ENCODE measurements around the gene SLC16A11. TPM values are rescaled to one million over a fixed set of nuclear protein-coding genes. Genes with fewer than 3 reads are reported as not detected.

The SLC16A11 gene
- total RNA-seq, 1 donor from 2014 or later, result 0.16 TPM

GRCh38 chr17:7046127-7046724 lies 2.3 kb upstream of the SLC16A11 start:
- H3K4me3 Mint-ChIP-seq, result peak overlapping the region; percentile 73
- no peaks in the 10 kb centered on the region for H3K36me3 Mint-ChIP-seq (ENCODE audit: low read depth)
- no peaks in the 10 kb centered on the region for H3K9me3 Mint-ChIP-seq
- intact Hi-C loops (cut with micrococcal nuclease), result loop anchor here (1.0 to 2.0 kb wide), 2 partner anchors 90 to 131 kb away; no protein-coding TSS in a partner anchor
- H3K27me3 Mint-ChIP-seq, result peaks cover 15% of the 10 kb centered on the region
- H3K4me1 Mint-ChIP-seq, result peaks cover 20% of the 10 kb centered on the region
- peak; percentile 84 for DNase-seq
- peak overlapping the region; percentile 60 for H3K27ac Mint-ChIP-seq

DNA sequence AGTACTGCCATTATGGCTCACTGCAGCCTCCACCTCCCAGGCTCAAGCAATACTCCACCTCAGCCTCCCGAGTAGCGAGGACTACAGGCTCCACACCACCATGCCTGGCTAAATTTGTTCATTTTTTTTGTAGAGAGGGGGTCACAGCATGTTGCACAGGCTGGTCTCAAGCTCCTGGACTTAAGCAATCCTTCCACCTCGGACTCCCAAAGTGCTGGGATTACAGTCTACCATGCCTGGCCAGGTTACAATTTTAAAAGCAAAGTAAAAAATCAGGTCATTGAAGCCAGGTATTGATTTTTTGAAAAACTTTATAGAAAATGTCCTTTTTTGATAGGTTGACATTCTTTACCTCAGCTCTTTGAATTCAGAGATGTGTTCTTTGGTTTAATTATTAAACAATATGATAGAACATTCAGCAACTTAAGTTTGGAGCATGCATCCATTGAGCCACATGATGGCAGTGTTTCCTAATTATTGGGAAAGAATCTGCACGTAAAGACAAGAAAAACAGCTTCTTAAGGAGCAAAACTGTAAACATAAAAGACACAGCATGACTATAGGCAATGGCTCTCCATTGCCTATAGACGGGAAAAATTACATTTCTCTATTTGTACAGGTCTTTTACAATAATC lies 1.7 kb upstream of the SLC16A11 start:
- no peak overlapping the region for H3K27ac Mint-ChIP-seq
- no peaks in the 10 kb centered on the region for H3K36me3 Mint-ChIP-seq (ENCODE audit: low read depth)
- intact Hi-C loops (cut with micrococcal nuclease), result loop anchor here (1.0 to 2.0 kb wide), 3 partner anchors 91 to 391 kb away; no protein-coding TSS in a partner anchor
- peak; percentile 87 for DNase-seq
- H3K9me3 Mint-ChIP-seq, result no peaks in the 10 kb centered on the region
- peaks cover 15% of the 10 kb centered on the region for H3K27me3 Mint-ChIP-seq
- peak overlapping the region; percentile 73 for H3K4me3 Mint-ChIP-seq
- peaks cover 20% of the 10 kb centered on the region for H3K4me1 Mint-ChIP-seq

- Mint-ChIP-seq H3K4me3 (peak overlapping the region; percentile 69), H3K4me1 (peaks cover 34% of the 10 kb centered on the region), H3K36me3 (ENCODE audit: low read depth) (peaks cover 5% of the 10 kb centered on the region), H3K9me3 (no peaks in the 10 kb centered on the region), H3K27ac (peak overlapping the region; percentile 15), H3K27me3 (peaks cover 15% of the 10 kb centered on the region)
- DNase-seq, result no peak
- intact Hi-C loops (cut with micrococcal nuclease), result no loop called here
Measured at GRCh38 chr17:7043182-7043496, 753 bp downstream of the SLC16A11 start.

DNA sequence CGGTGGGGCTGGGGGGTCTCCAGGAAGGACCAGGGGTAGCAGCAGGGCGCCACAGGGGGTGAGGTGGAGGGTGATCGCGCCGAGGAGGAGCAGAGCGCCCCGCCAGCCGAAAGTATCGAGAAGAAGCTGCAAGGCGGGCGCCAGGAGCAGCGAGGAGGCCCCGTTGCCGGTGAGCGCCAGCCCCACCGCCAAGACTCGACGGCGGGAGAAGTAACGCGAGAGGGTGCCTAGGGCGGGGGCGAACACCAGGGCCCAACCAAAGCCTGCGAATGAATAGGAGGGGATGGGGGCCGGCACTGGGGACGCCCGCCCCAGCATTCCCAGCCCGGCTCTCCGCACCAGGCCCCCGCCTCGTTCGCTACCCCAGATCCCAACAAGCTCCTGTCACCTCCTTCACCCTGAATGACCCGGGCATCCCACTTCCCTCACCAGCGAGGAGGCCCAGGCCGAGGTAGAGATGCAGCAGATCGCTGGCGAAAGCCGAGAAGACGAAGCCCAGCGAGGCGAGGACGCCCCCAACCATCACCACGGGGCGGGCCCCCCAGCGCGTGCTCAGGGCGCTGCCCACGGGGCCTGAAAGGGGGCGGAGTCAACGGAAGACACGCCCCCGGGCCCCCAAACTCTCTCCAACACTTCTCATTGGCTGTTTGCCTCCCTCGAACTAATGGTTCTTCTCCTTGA lies 1.3 kb downstream of the SLC16A11 start:
- peaks cover 15% of the 10 kb centered on the region for H3K27me3 Mint-ChIP-seq
- intact Hi-C loops (cut with micrococcal nuclease), result no loop called here
- H3K9me3 Mint-ChIP-seq, result no peaks in the 10 kb centered on the region
- H3K4me3 Mint-ChIP-seq, result peak overlapping the region; percentile 69
- peaks cover 34% of the 10 kb centered on the region for H3K4me1 Mint-ChIP-seq
- peaks cover 5% of the 10 kb centered on the region for H3K36me3 Mint-ChIP-seq (ENCODE audit: low read depth)
- H3K27ac Mint-ChIP-seq, result peak overlapping the region; percentile 37
- DNase-seq, result peak; percentile 77

- Mint-ChIP-seq H3K36me3 (ENCODE audit: low read depth) (peaks cover 5% of the 10 kb centered on the region), H3K9me3 (no peaks in the 10 kb centered on the region), H3K4me1 (peaks cover 30% of the 10 kb centered on the region), H3K4me3 (peak overlapping the region; percentile 69), H3K27ac (peak overlapping the region; percentile 37), H3K27me3 (peaks cover 15% of the 10 kb centered on the region)
- DNase-seq, result no peak
- intact Hi-C loops (cut with micrococcal nuclease), result no loop called here
Measured at GRCh38 chr17:7041607-7042500, 2.0 kb downstream of the SLC16A11 start.

DNA sequence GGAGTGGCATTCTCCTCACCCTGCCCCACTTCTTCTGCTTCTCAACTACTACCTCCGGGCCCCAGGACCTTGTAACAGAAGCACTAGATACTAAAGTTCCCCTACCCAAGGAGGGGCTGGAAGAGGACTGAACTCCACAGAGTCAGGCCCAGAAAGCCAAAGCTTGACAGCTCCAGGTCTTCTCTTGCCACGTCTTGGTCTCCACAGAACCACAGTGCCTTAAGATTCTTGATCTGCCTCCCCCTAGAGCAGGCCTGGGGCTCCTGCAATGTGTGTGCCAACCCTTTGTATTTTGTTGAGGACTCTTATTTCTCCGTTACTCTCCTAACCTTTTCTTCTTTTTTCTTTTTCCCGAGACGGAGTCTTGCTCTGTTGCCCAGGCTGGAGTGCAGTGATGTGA lies 4.1 kb downstream of the SLC16A11 start:
- DNase-seq, result peak; percentile 56
- H3K4me3 Mint-ChIP-seq, result no peak overlapping the region
- intact Hi-C loops (cut with micrococcal nuclease), result loop anchor here (5.0 kb wide), 1 partner anchor 267 kb away; the partner anchor contains the start of gene EIF5A
- peak overlapping the region; percentile 65 for H3K27ac Mint-ChIP-seq
- no peaks in the 10 kb centered on the region for H3K9me3 Mint-ChIP-seq
- H3K4me1 Mint-ChIP-seq, result peaks cover 33% of the 10 kb centered on the region
- H3K27me3 Mint-ChIP-seq, result peaks cover 12% of the 10 kb centered on the region
- H3K36me3 Mint-ChIP-seq (ENCODE audit: low read depth), result peaks cover 5% of the 10 kb centered on the region

GRCh38 chr17:7038025-7038862 lies 5.6 kb downstream of the SLC16A11 start:
- Mint-ChIP-seq H3K4me1 (peaks cover 37% of the 10 kb centered on the region), H3K4me3 (peak overlapping the region; percentile 49), H3K27ac (no peak overlapping the region), H3K9me3 (no peaks in the 10 kb centered on the region), H3K27me3 (peaks cover 7% of the 10 kb centered on the region), H3K36me3 (ENCODE audit: low read depth) (peaks cover 5% of the 10 kb centered on the region)
- no peak for DNase-seq
- intact Hi-C loops (cut with micrococcal nuclease), result loop anchor here (5.0 kb wide), 1 partner anchor 269 kb away; the partner anchor contains the start of gene EIF5A

DNA sequence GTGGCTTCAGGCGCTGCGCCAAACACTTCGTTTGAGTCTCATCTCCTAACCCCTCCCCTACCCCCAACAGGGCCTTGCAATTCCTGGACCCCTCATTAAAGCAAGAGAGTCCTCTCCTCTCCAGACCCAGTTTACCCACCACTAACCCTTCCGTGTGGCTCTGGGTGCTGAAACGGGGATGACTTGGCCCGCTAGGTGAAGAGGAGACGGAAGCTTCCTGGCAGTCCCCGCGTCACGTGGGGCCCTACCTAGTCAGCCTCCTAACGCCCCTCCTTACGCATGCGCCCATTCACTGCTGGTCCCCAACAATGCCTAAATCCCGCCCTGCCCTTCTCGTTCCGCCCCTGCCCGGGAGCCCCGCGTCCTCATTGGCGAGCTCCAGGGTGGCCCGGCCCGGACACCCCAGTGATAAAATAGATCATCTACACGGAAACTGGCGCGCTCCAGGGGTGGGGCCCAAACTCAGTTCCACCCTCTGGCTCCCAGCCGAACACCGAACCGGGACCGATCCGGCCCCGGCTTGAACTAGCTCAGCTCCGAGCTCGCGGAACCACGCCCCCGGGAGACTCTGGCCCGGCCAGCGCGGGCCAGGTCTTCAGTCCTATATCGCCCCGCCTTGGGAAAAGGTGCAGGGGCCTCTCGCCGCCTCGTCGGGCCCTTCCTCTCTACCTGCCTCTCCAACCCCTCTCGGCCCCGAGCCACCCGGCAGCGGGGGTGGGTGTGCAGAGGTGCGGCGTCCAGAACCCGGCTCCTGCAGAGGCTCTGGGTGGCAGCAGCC lies 8.1 kb downstream of the SLC16A11 start, which contains the start of gene SLC16A13:
Gene SLC16A13 (plus strand): TSS at position 425 of the 778 bp plus-strand sequence. CDS start 368 bp downstream, outside the sequence.
- Mint-ChIP-seq H3K36me3 (ENCODE audit: low read depth) (peaks cover 8% of the 10 kb centered on the region), H3K4me3 (peak within 1 kb of the TSS; percentile 98), H3K27ac (peak within 1 kb of the TSS; percentile 99), H3K9me3 (no peaks in the 10 kb centered on the region), H3K27me3 (no peaks in the 10 kb centered on the region), H3K4me1 (peaks cover 51% of the 10 kb centered on the region)
- intact Hi-C loops (cut with micrococcal nuclease), result loop anchor here (1.0 to 5.0 kb wide), 3 partner anchors 12 to 272 kb away; partner anchors contain the start of genes BCL6B and EIF5A
- peak; percentile 100 for DNase-seq

DNA sequence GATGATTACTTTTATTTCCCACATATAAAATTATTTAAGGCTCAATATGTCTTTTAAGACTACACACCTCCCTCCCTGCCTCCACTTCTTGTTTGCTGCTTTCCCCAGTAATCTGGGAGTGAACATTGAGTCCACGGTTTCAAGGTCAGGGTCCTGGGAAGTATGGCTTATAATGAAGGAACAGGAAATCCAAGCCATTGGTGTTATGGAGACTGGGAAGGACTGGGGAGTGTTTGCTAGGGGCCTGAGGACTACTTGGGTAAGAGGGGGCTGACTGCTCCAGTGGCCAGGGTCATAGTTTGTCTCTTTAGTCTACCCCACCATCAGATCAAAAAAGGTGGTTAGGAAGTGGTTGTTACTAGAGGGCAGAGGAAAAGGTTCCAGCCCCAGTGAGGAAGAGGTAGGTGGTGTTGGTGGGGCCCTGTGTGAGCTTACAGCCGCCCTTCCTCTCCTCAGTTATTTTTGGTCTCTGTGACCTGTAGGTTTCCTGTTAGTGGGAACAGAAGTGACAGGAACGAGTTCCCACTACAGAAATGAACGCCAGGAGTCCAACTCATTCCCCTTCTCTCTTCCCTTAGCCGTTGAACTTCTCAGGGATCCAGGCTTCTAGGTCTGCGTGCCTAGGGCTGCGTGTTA lies 8.8 kb downstream of the SLC16A11 start:
- H3K36me3 Mint-ChIP-seq (ENCODE audit: low read depth), result peaks cover 8% of the 10 kb centered on the region
- H3K27me3 Mint-ChIP-seq, result no peaks in the 10 kb centered on the region
- peak overlapping the region; percentile 98 for H3K4me3 Mint-ChIP-seq
- peak; percentile 85 for DNase-seq
- intact Hi-C loops (cut with micrococcal nuclease), result loop anchor here (1.0 to 5.0 kb wide), 3 partner anchors 12 to 272 kb away; partner anchors contain the start of genes BCL6B and EIF5A
- no peaks in the 10 kb centered on the region for H3K9me3 Mint-ChIP-seq
- peak overlapping the region; percentile 99 for H3K27ac Mint-ChIP-seq
- H3K4me1 Mint-ChIP-seq, result peaks cover 57% of the 10 kb centered on the region

DNA sequence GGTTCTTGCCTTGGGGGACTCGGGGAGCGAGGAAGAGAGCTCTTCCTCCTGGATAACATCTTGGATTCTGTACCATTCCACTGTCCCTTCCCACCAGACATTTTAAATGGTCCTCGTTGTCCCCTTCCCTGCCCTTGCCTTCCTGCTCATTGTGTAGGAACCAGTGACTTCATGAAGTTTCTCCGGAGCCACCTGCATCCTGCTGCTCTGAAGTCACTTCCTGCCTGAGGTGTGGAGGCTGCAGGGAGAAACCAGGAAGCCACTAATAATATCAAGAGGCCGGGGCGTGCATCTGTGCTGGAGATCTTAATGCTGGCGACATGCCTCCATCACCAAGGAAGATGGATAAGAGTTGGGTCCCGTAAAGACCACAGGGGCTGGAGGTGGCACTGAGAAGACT lies 14.2 kb downstream of the SLC16A11 start:
- Mint-ChIP-seq H3K36me3 (ENCODE audit: low read depth) (peaks cover 9% of the 10 kb centered on the region), H3K4me3 (peak overlapping the region; percentile 81), H3K27me3 (no peaks in the 10 kb centered on the region), H3K9me3 (peaks cover 6% of the 10 kb centered on the region), H3K27ac (peak overlapping the region; percentile 89), H3K4me1 (peaks cover 46% of the 10 kb centered on the region)
- intact Hi-C loops (cut with micrococcal nuclease), result no loop called here
- DNase-seq, result peak; percentile 83

GRCh38 chr17:7029096-7029495 lies 14.8 kb downstream of the SLC16A11 start:
- Mint-ChIP-seq H3K27ac (peak overlapping the region; percentile 89), H3K4me1 (peaks cover 47% of the 10 kb centered on the region)

More at GRCh38 chr17:7029096-7029495, 14.8 kb downstream of the SLC16A11 start:
- intact Hi-C loops (cut with micrococcal nuclease), result no loop called here
- Mint-ChIP-seq H3K36me3 (ENCODE audit: low read depth) (peaks cover 9% of the 10 kb centered on the region), H3K27me3 (no peaks in the 10 kb centered on the region), H3K9me3 (peaks cover 6% of the 10 kb centered on the region), H3K4me3 (peak overlapping the region; percentile 81)
- DNase-seq, result no peak

All from activated CD4-positive, alpha-beta T cell treated with anti-CD3 and anti-CD28 coated beads, Interleukin-2, amount 10 ng/mL, durations not matched to agents 24 days and 14 days (primary cell).